ENCODE results near the gene ARL5C.

DNA sequence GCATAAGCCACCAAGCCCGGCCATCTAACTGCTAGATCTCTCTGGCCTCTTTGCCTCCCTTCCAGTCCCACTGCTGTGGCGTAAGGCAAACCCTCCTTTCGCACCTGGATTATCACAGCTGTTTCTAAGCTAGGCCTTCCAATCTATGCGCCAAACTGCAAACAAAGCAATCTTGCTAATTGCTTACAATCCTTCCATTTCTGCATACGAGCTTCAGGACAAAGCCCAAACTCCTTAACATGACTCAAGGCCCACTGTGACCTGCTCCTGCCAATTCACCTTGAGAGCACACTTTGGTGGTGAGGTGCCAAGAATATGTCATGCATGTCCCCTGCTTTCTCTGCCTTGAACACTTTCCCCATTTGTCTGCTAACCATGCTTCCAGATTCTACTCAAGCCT is 6.0 kb upstream of the ARL5C start:
- TF ChIP-seq, protein P1, sequence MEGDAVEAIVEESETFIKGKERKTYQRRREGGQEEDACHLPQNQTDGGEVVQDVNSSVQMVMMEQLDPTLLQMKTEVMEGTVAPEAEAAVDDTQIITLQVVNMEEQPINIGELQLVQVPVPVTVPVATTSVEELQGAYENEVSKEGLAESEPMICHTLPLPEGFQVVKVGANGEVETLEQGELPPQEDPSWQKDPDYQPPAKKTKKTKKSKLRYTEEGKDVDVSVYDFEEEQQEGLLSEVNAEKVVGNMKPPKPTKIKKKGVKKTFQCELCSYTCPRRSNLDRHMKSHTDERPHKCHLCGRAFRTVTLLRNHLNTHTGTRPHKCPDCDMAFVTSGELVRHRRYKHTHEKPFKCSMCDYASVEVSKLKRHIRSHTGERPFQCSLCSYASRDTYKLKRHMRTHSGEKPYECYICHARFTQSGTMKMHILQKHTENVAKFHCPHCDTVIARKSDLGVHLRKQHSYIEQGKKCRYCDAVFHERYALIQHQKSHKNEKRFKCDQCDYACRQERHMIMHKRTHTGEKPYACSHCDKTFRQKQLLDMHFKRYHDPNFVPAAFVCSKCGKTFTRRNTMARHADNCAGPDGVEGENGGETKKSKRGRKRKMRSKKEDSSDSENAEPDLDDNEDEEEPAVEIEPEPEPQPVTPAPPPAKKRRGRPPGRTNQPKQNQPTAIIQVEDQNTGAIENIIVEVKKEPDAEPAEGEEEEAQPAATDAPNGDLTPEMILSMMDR (IDR thresholded peaks at IDR 0.05) = no peak
- no peak for TF ChIP-seq POLR2A (IDR thresholded peaks at IDR 0.05)

All from esophagus squamous epithelium (tissue), 4 donors.